MM.1S (cell line): Measurements from ENCODE around the gene CDK2.

Experiments
- EZH2 ChIP-seq: fragments of 300-600 bp; sonication (generic); optimal IDR thresholded peaks from 2 replicates; pipeline ENCODE3; 2017; ENCODE audit warnings: low read depth, mild to moderate bottlenecking, antibody characterized with exemption, low read length, mixed read lengths
- TF ChIP-seq, protein P1 (sequence below): fragments of 300-600 bp; sonication (generic); IDR thresholded peaks from 2 replicates; pipeline ENCODE4 v1.5.1; 2016; ENCODE audit warnings: antibody characterized with exemption, low read length, mixed read lengths

DNA sequence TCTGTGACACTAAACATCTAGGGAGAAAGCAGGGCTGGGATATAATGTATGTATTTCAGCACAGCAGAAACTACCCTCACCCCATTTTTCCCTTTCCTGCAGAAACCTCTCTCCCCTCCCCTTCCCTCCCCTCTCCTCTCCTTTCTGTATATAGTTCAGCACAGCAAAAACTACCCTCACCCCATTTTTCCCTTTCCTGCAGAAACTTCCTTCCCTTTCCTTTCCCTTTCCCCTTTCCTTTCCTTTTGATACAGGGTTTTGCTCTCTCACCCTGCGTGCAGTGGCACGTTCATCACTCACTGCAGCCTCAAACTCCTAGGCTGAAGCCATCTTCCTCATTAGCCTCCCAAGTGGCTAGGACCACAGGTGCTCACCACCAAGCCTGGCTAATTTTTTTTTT lies 2.9 kb upstream of the CDK2 start:
- TF ChIP-seq, protein P1, sequence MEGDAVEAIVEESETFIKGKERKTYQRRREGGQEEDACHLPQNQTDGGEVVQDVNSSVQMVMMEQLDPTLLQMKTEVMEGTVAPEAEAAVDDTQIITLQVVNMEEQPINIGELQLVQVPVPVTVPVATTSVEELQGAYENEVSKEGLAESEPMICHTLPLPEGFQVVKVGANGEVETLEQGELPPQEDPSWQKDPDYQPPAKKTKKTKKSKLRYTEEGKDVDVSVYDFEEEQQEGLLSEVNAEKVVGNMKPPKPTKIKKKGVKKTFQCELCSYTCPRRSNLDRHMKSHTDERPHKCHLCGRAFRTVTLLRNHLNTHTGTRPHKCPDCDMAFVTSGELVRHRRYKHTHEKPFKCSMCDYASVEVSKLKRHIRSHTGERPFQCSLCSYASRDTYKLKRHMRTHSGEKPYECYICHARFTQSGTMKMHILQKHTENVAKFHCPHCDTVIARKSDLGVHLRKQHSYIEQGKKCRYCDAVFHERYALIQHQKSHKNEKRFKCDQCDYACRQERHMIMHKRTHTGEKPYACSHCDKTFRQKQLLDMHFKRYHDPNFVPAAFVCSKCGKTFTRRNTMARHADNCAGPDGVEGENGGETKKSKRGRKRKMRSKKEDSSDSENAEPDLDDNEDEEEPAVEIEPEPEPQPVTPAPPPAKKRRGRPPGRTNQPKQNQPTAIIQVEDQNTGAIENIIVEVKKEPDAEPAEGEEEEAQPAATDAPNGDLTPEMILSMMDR, result no peak
- TF ChIP-seq EZH2, result no peak
